Hepatocyte (in vitro differentiated cells): ENCODE data around the gene XIRP1. TPM values are rescaled to one million over a fixed set of nuclear protein-coding genes. Genes with fewer than 3 reads are reported as not detected.
"Not testable (repeated sequence)": the region's sequence is repeated elsewhere in the genome, so short reads cannot be mapped to it uniquely, and the experiment has no call there.

Experiments used
- DNase-seq: peaks from one replicate; pipeline ENCODE4 v3.0.0-alpha.2; 2016; ENCODE audit warnings: low spot score
- H2AFZ ChIP-seq: fragments of 200-600 bp; sonication (generic); 2 replicates; pipeline ENCODE4 v1.6.0; 2016; ENCODE audit warnings: antibody characterized with exemption, mild to moderate bottlenecking
- H3K27ac ChIP-seq: fragments of 200-600 bp; sonication (generic); 2 replicates; pipeline ENCODE4 v1.5.1; 2016; ENCODE audit warnings: mild to moderate bottlenecking
- H3K27me3 ChIP-seq: fragments of 200-600 bp; sonication (generic); 2 replicates; pipeline ENCODE4 v1.6.1; 2016
- H3K36me3 ChIP-seq: fragments of 200-600 bp; sonication (generic); replicated peaks from 2 replicates; pipeline ENCODE4 v1.5.1; 2016; ENCODE audit warnings: low read depth; ENCODE audit not compliant: insufficient read depth
- H3K4me1 ChIP-seq: fragments of 200-600 bp; sonication (generic); 2 replicates; pipeline ENCODE4 v1.5.1; 2016; ENCODE audit warnings: mild to moderate bottlenecking, moderate library complexity; ENCODE audit not compliant: insufficient read depth
- H3K4me2 ChIP-seq: fragments of 200-600 bp; sonication (generic); 2 replicates; pipeline ENCODE4 v1.6.0; 2016
- H3K4me3 ChIP-seq: fragments of 200-600 bp; sonication (generic); 2 replicates; pipeline ENCODE4 v1.5.1; 2016; ENCODE audit warnings: mild to moderate bottlenecking
- H3K79me2 ChIP-seq: fragments of 200-600 bp; sonication (generic); 2 replicates; pipeline ENCODE4 v1.6.0; 2017; ENCODE audit warnings: mild to moderate bottlenecking
- H3K9me2 ChIP-seq: fragments of 200-600 bp; sonication (generic); replicated peaks from 2 replicates; pipeline ENCODE4 v1.6.0; 2017; ENCODE audit warnings: mild to moderate bottlenecking; ENCODE audit not compliant: insufficient read depth
- H3K9me3 ChIP-seq: fragments of 200-600 bp; sonication (generic); 2 replicates; pipeline ENCODE4 v1.5.1; 2016; ENCODE audit warnings: low read depth, mild to moderate bottlenecking
- H4K20me1 ChIP-seq: fragments of 200-600 bp; sonication (generic); 2 replicates; pipeline ENCODE4 v1.6.0; 2016; ENCODE audit warnings: mild to moderate bottlenecking; ENCODE audit not compliant: insufficient read depth, poor library complexity, severe bottlenecking
- EZH2 ChIP-seq: fragments of 200-600 bp; sonication (generic); IDR thresholded peaks from 2 replicates; pipeline ENCODE4 v1.6.1; 2016; ENCODE audit warnings: antibody characterized with exemption, mild to moderate bottlenecking, borderline replicate concordance
- EZH2phosphoT487 ChIP-seq: fragments of 200-600 bp; sonication (generic); IDR thresholded peaks from one replicate; pipeline ENCODE4 v1.6.1; 2018; ENCODE audit warnings: antibody characterized with exemption, mild to moderate bottlenecking, low read depth, moderate library complexity; ENCODE audit not compliant: unreplicated experiment, severe bottlenecking
- WGBS: methylation state at CpG from one replicate; pipeline ENCODE4 v1.1.6; 2016; ENCODE audit warnings: low lambda C conversion rate; ENCODE audit errors: missing lambda C conversion rate; 5-methylcytosine and 5-hydroxymethylcytosine counted together
- polyA plus RNA-seq: library from polyadenylated mRNA; unstranded; fragments of >200 nt; fragmentation: Nextera tagmentation; extraction: Ambion mirVana; gene quantifications from 2 replicates; pipeline ENCODE4 v1.2.1, GENCODE V29; 2016
- total RNA-seq: library from RNA; depleted of rRNA; stranded (reverse); fragments of >200 nt; gene quantifications from 2 replicates; pipeline ENCODE4 v1.2.3, GENCODE V29; 2014
- TF ChIP-seq, protein P1 (sequence below): fragments of 200-600 bp; sonication (generic); IDR thresholded peaks from 2 replicates; pipeline ENCODE4 v1.5.1; 2016; ENCODE audit warnings: antibody characterized with exemption, mild to moderate bottlenecking; ENCODE audit not compliant: poor library complexity

The XIRP1 gene
- total and polyA plus RNA-seq, 2 experiments from 2014 or later: 0.10 to 1.4 TPM

- TF ChIP-seq EZH2phosphoT487: no peak
- no peak for TF ChIP-seq EZH2
- TF ChIP-seq, protein P1, sequence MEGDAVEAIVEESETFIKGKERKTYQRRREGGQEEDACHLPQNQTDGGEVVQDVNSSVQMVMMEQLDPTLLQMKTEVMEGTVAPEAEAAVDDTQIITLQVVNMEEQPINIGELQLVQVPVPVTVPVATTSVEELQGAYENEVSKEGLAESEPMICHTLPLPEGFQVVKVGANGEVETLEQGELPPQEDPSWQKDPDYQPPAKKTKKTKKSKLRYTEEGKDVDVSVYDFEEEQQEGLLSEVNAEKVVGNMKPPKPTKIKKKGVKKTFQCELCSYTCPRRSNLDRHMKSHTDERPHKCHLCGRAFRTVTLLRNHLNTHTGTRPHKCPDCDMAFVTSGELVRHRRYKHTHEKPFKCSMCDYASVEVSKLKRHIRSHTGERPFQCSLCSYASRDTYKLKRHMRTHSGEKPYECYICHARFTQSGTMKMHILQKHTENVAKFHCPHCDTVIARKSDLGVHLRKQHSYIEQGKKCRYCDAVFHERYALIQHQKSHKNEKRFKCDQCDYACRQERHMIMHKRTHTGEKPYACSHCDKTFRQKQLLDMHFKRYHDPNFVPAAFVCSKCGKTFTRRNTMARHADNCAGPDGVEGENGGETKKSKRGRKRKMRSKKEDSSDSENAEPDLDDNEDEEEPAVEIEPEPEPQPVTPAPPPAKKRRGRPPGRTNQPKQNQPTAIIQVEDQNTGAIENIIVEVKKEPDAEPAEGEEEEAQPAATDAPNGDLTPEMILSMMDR: no peak
- no peaks in the 10 kb centered on the region for H4K20me1 ChIP-seq
- 64% methylated on average over 2 of the region's 2 CpGs for WGBS
- H3K9me3 ChIP-seq: no peaks in the 10 kb centered on the region
- no peaks in the 10 kb centered on the region for H3K9me2 ChIP-seq
- H3K27me3 ChIP-seq: no peaks in the 10 kb centered on the region
- H3K4me1 ChIP-seq: peaks cover 1% of the 10 kb centered on the region
- DNase-seq: no peak
- H3K36me3 ChIP-seq: no peaks in the 10 kb centered on the region
- no peak overlapping the region for H2AFZ ChIP-seq
- no peak overlapping the region for H3K4me3 ChIP-seq
- H3K27ac ChIP-seq: no peak overlapping the region
- no peak overlapping the region for H3K4me2 ChIP-seq
- H3K79me2 ChIP-seq: no peaks in the 10 kb centered on the region
These were observed 20.5 kb downstream of the XIRP1 start for GRCh38 chr3:39171860-39172259.

- H3K79me2 ChIP-seq, H3K27me3 ChIP-seq, H3K4me1 ChIP-seq, H2AFZ ChIP-seq, H3K9me2 ChIP-seq, H3K4me3 ChIP-seq, H3K27ac ChIP-seq, H3K36me3 ChIP-seq, H4K20me1 ChIP-seq, DNase-seq, H3K4me2 ChIP-seq, H3K9me3 ChIP-seq: not testable (repeated sequence)
- WGBS: 95% methylated on average over 6 of the region's 6 CpGs
These were observed 21.5 kb downstream of the XIRP1 start for GRCh38 chr3:39170877-39171276.

DNA sequence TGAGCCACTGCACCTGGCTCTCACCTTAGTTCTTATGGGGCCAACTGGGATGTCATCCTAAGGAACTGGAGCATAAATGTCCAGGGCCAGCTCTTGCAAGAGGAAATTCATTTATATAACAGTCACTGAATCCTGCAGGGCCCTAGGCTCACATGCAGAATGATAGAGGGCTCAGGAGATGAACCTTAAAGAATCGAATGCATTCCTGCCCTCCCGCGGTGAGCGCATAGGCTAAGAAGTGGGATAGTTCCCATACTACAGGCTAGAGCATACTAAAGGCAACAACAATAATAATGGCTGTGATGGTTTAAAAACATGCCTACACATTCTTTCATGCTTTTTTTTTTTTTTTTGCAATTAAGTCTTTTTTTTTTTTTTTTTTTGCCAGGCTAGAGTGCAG lies 21.9 kb downstream of the XIRP1 start:
- no peaks in the 10 kb centered on the region for H3K27me3 ChIP-seq
- H3K4me3 ChIP-seq: no peak overlapping the region
- no peaks in the 10 kb centered on the region for H4K20me1 ChIP-seq
- no peaks in the 10 kb centered on the region for H3K4me1 ChIP-seq
- TF ChIP-seq, protein P1: no peak
- TF ChIP-seq EZH2phosphoT487: no peak
- TF ChIP-seq EZH2: no peak
- H3K9me2 ChIP-seq: no peaks in the 10 kb centered on the region
- H3K4me2 ChIP-seq: no peak overlapping the region
- H3K79me2 ChIP-seq: no peaks in the 10 kb centered on the region
- H3K36me3 ChIP-seq: no peaks in the 10 kb centered on the region
- no peak overlapping the region for H3K27ac ChIP-seq
- no peaks in the 10 kb centered on the region for H3K9me3 ChIP-seq
- H2AFZ ChIP-seq: no peak overlapping the region
- WGBS: 85% methylated on average over 4 of the region's 4 CpGs
- DNase-seq: no peak

DNA sequence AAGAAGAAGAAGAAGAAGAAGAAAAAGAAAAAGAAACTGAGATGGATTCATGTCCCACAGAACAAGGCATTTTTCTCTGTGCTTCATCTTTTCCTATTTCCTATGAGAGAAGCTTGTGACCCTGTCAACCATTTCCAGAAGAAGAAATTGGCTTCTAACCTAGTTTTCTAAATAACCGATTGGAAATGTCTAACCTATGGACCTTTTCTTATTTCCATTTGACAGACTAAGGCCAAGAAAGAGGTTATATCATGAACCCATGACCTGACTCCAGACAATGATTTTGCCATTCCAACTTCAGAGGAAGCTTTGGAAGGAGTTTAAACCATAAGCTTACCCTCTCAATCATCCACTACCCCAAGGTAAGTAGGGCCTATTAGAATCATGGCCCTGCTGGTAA lies 22.7 kb downstream of the XIRP1 start:
- Histone ChIP-seq H2AFZ (no peak overlapping the region), H3K79me2 (no peaks in the 10 kb centered on the region), H3K36me3 (no peaks in the 10 kb centered on the region), H3K9me3 (no peaks in the 10 kb centered on the region), H4K20me1 (no peaks in the 10 kb centered on the region), H3K4me1 (no peaks in the 10 kb centered on the region), H3K4me3 (no peak overlapping the region), H3K27me3 (no peaks in the 10 kb centered on the region), H3K27ac (no peak overlapping the region), H3K9me2 (no peaks in the 10 kb centered on the region), H3K4me2 (no peak overlapping the region)
- DNase-seq: no peak
- no peak for TF ChIP-seq EZH2phosphoT487
- TF ChIP-seq, protein P1: no peak
- TF ChIP-seq EZH2: no peak
- 73% methylated on average over 1 of the region's 1 CpG for WGBS
